Prostate gland (tissue), 2 donors: ENCODE data around the gene TMEM212. TPM values are rescaled to one million over a fixed set of nuclear protein-coding genes. Genes with fewer than 3 reads are reported as not detected.

Experiments
- DNase-seq: peaks from one replicate; pipeline ENCODE4 v3.0.0-alpha.2; 2019; ENCODE audit warnings: low spot score
- H3K27ac ChIP-seq, 2 donors: fragments of 200-600 bp; sonication (generic); 2 replicates each; pipeline ENCODE4 v1.5.1; 2017 to 2019
- H3K27me3 ChIP-seq: fragments of 200-600 bp; sonication (generic); replicated peaks from 2 replicates; pipeline ENCODE4 v1.5.1; 2019; ENCODE audit not compliant: insufficient read depth
- H3K36me3 ChIP-seq, 2 donors: fragments of 200-600 bp; sonication (generic); 1 replicate in 1 of 2; 2 replicates in 1 of 2; pipeline versions ENCODE4 v1.5.1 to v1.8.1; 2017 to 2019
- H3K4me1 ChIP-seq: fragments of 200-600 bp; sonication (generic); replicated peaks from 2 replicates; pipeline ENCODE4 v1.5.1; 2019
- H3K4me3 ChIP-seq, 2 donors: fragments of 200-600 bp; sonication (generic); 2 replicates each; pipeline ENCODE4 v1.5.1; 2017 to 2019
- H3K9me3 ChIP-seq: fragments of 200-600 bp; sonication (generic); 2 replicates; pipeline ENCODE4 v1.5.1; 2017
- CTCF ChIP-seq, 4 experiments: fragments of 200-600 bp in 2 of 4; fragments of 450-650 bp in 2 of 4; sonication (generic) in 2 of 4; IDR thresholded peaks; 1 replicate in 3 of 4; 2 replicates in 1 of 4; pipeline ENCODE4 v1.5.1; 2016 to 2019; ENCODE audit warnings: antibody characterized with exemption in 4 of 4, mild to moderate bottlenecking in 2 of 4, moderate library complexity in 2 of 4
- POLR2A ChIP-seq: fragments of 450-650 bp; IDR thresholded peaks from one replicate; pipeline ENCODE4 v1.6.1; 2016; ENCODE audit warnings: antibody characterized with exemption, mild to moderate bottlenecking
- POLR2AphosphoS5 ChIP-seq: sonication (generic); formaldehyde crosslinking; IDR thresholded peaks from one replicate; pipeline ENCODE4 v1.6.1; 2017; ENCODE audit warnings: antibody characterized with exemption
- WGBS: methylation state at CpG from one replicate; pipeline ENCODE4 v1.1.5; 2018; 5-methylcytosine and 5-hydroxymethylcytosine counted together
- intact Hi-C: fragments of 100-400 bp; cut with DNase I; formaldehyde crosslinking; loops from one replicate; pipeline ENCODE4 v1.14.2; 2022
- total RNA-seq, 2 donors: library from RNA; depleted of rRNA; stranded (reverse); fragments of >200 nt; gene quantifications; one replicate each; pipeline ENCODE4 v1.1.0, GENCODE V29; 2016

Gene TMEM212
- total RNA-seq, 2 donors from 2014 or later = not detected

- no peak for DNase-seq
- Histone ChIP-seq H3K4me3 (no peak overlapping the region), H3K27ac (no peak overlapping the region), H3K4me1 (no peaks in the 10 kb centered on the region), H3K27me3 (no peaks in the 10 kb centered on the region), H3K36me3 (no peaks in the 10 kb centered on the region), H3K9me3 (no peaks in the 10 kb centered on the region)
- TF ChIP-seq POLR2AphosphoS5 = no peak
- intact Hi-C loops = no loop called here
- WGBS = 94% methylated on average over 4 of the region's 4 CpGs
Observed at GRCh38 chr3:171880101-171880870, 37.1 kb downstream of the TMEM212 start.

- no peaks in the 10 kb centered on the region for H3K27me3 ChIP-seq
- TF ChIP-seq CTCF (IDR thresholded peaks at IDR 0.05) (no peak), POLR2AphosphoS5 (no peak), POLR2A (no peak)
- no peak overlapping the region for H3K27ac ChIP-seq
- no peaks in the 10 kb centered on the region for H3K4me1 ChIP-seq
- 88% methylated on average over 3 of the region's 3 CpGs for WGBS
- intact Hi-C loops = no loop called here
- DNase-seq = no peak
- H3K4me3 ChIP-seq = no peak overlapping the region
- H3K36me3 ChIP-seq = no peaks in the 10 kb centered on the region
- no peaks in the 10 kb centered on the region for H3K9me3 ChIP-seq
Observed at GRCh38 chr3:171881251-171881650, 38.1 kb downstream of the TMEM212 start.

GRCh38 chr3:171883257-171883892 lies 40.2 kb downstream of the TMEM212 start:
- Histone ChIP-seq H3K4me1 (no peaks in the 10 kb centered on the region), H3K27ac (no peak overlapping the region), H3K36me3 (no peaks in the 10 kb centered on the region), H3K27me3 (no peaks in the 10 kb centered on the region), H3K9me3 (no peaks in the 10 kb centered on the region), H3K4me3 (no peak overlapping the region)
- DNase-seq = no peak
- intact Hi-C loops = no loop called here
- 69% methylated on average over 3 of the region's 3 CpGs for WGBS
- no peak for TF ChIP-seq POLR2AphosphoS5
- no peak for TF ChIP-seq POLR2A
- no peak for TF ChIP-seq CTCF (IDR thresholded peaks at IDR 0.05)

- 44% methylated on average over 6 of the region's 6 CpGs for WGBS
- intact Hi-C loops = no loop called here
Observed at GRCh38 chr3:171883893-171884279, 40.7 kb downstream of the TMEM212 start.

GRCh38 chr3:171888466-171888865 lies 45.3 kb downstream of the TMEM212 start:
- Histone ChIP-seq H3K4me1 (no peaks in the 10 kb centered on the region), H3K9me3 (no peaks in the 10 kb centered on the region), H3K36me3 (no peaks in the 10 kb centered on the region), H3K4me3 (no peak overlapping the region), H3K27me3 (peaks cover 2% of the 10 kb centered on the region), H3K27ac (no peak overlapping the region)
- no peak for DNase-seq
- TF ChIP-seq POLR2AphosphoS5 (no peak), CTCF (IDR thresholded peaks at IDR 0.05) (no peak), POLR2A (no peak)
- 100% methylated on average over 2 of the region's 2 CpGs for WGBS
- intact Hi-C loops = no loop called here

More at GRCh38 chr3:171883893-171884279, 40.7 kb downstream of the TMEM212 start:
- DNase-seq = no peak
- Histone ChIP-seq H3K27me3 (no peaks in the 10 kb centered on the region), H3K9me3 (no peaks in the 10 kb centered on the region), H3K27ac (no peak overlapping the region), H3K4me1 (no peaks in the 10 kb centered on the region), H3K4me3 (no peak overlapping the region), H3K36me3 (no peaks in the 10 kb centered on the region)
- TF ChIP-seq POLR2AphosphoS5 = no peak
- TF ChIP-seq POLR2A = no peak
- no peak for TF ChIP-seq CTCF (IDR thresholded peaks at IDR 0.05)
